Spinal cord (tissue), 10 donors: ENCODE data around the gene ATP11B. TPM values are rescaled to one million over a fixed set of nuclear protein-coding genes. Genes with fewer than 3 reads are reported as not detected.

Experiments
- DNase-seq, 6 donors: peaks; one replicate each; pipeline versions ENCODE4 v3.0.0 to v3.0.0-alpha.2; 2013 to 2015; ENCODE audit warnings: low spot score in 6 of 6, low read depth in 4 of 6
- H3K27ac ChIP-seq: one replicate; pipeline ENCODE4 v1.5.1; 2013; ENCODE audit warnings: low read depth, low read length, control low read depth
- H3K27me3 ChIP-seq: one replicate; pipeline ENCODE4 v1.6.1; 2013; ENCODE audit warnings: low read length; ENCODE audit not compliant: control insufficient read depth, insufficient read depth
- H3K36me3 ChIP-seq: one replicate; pipeline ENCODE4 v1.6.1; 2013; ENCODE audit warnings: low read length; ENCODE audit not compliant: control insufficient read depth, insufficient read depth
- H3K4me1 ChIP-seq: one replicate; pipeline ENCODE4 v1.6.1; 2013; ENCODE audit warnings: low read length; ENCODE audit not compliant: control insufficient read depth, insufficient read depth
- H3K4me3 ChIP-seq: one replicate; pipeline ENCODE4 v1.5.1; 2013; ENCODE audit warnings: low read depth, low read length, control low read depth
- H3K9me3 ChIP-seq: one replicate; pipeline ENCODE4 v1.6.1; 2013; ENCODE audit warnings: low read length; ENCODE audit not compliant: control insufficient read depth, insufficient read depth
- WGBS: methylation state at CpG from one replicate; pipeline ENCODE4 v1.1.5; 2013; ENCODE audit warnings: missing lambda C conversion rate; ENCODE audit not compliant: insufficient coverage; 5-methylcytosine and 5-hydroxymethylcytosine counted together
- polyA plus RNA-seq, 2 donors: library from polyadenylated mRNA; unstranded; fragments of 120-200 nt; gene quantifications; one replicate each; pipeline ENCODE4 v1.2.1, GENCODE V29; 2013; ENCODE audit not compliant: insufficient read length in 2 of 2
- total RNA-seq, 2 donors: library from RNA; depleted of rRNA in 1 of 2; stranded (reverse); fragments of 120-200 nt in 1 of 2; fragments of >200 nt in 1 of 2; gene quantifications; one replicate each; pipeline versions ENCODE4 v1.2.3 to v1.2.4, GENCODE V29; 2013 to 2014
- donor health status: healthy.

Gene ATP11B
- total and polyA plus RNA-seq, 4 donors: 18.3 to 98.8 (median 45.2) TPM

GRCh38 chr3:182936239-182936917 lies 143.1 kb downstream of the ATP11B start:
- H3K36me3 ChIP-seq: no peaks in the 10 kb centered on the region
- WGBS: 93% methylated on average over 2 of the region's 4 CpGs

GRCh38 chr3:182936918-182937285 lies 143.6 kb downstream of the ATP11B start:
- peaks cover 3% of the 10 kb centered on the region for H3K9me3 ChIP-seq
- H3K36me3 ChIP-seq: no peaks in the 10 kb centered on the region
- no peak overlapping the region for H3K27ac ChIP-seq
- H3K4me3 ChIP-seq: no peak overlapping the region
- no peak for DNase-seq
- H3K27me3 ChIP-seq: no peaks in the 10 kb centered on the region
- WGBS: no CpG with 5 or more reads among the region's 1 CpG
- no peaks in the 10 kb centered on the region for H3K4me1 ChIP-seq

More at GRCh38 chr3:182936239-182936917, 143.1 kb downstream of the ATP11B start:
- no peak overlapping the region for H3K4me3 ChIP-seq
- no peak for DNase-seq
- H3K27me3 ChIP-seq: no peaks in the 10 kb centered on the region
- peaks cover 3% of the 10 kb centered on the region for H3K9me3 ChIP-seq
- H3K4me1 ChIP-seq: no peaks in the 10 kb centered on the region
- H3K27ac ChIP-seq: no peak overlapping the region

- Histone ChIP-seq H3K27ac (no peak overlapping the region), H3K4me1 (no peaks in the 10 kb centered on the region), H3K4me3 (no peak overlapping the region), H3K36me3 (no peaks in the 10 kb centered on the region), H3K27me3 (no peaks in the 10 kb centered on the region), H3K9me3 (peaks cover 2% of the 10 kb centered on the region)
- DNase-seq: no peak
- no CpG with 5 or more reads among the region's 3 CpGs for WGBS
Measured at GRCh38 chr3:182937293-182938051, 144.2 kb downstream of the ATP11B start.

- Histone ChIP-seq H3K27ac (no peak overlapping the region), H3K9me3 (no peaks in the 10 kb centered on the region)
- 100% methylated on average over 1 of the region's 4 CpGs for WGBS
Measured at GRCh38 chr3:182940266-182940808, 147.0 kb downstream of the ATP11B start.

GRCh38 chr3:182941719-182942118 lies 148.4 kb downstream of the ATP11B start:
- Histone ChIP-seq H3K9me3 (no peaks in the 10 kb centered on the region), H3K27ac (no peak overlapping the region), H3K4me1 (no peaks in the 10 kb centered on the region), H3K4me3 (no peak overlapping the region), H3K36me3 (peaks cover 7% of the 10 kb centered on the region), H3K27me3 (no peaks in the 10 kb centered on the region)
- no CpG with 5 or more reads among the region's 3 CpGs for WGBS
- no peak for DNase-seq

More at GRCh38 chr3:182940266-182940808, 147.0 kb downstream of the ATP11B start:
- no peak for DNase-seq
- Histone ChIP-seq H3K4me3 (no peak overlapping the region), H3K4me1 (no peaks in the 10 kb centered on the region), H3K27me3 (no peaks in the 10 kb centered on the region), H3K36me3 (peaks cover 1% of the 10 kb centered on the region)

GRCh38 chr3:182947888-182948287 lies 154.6 kb downstream of the ATP11B start:
- Histone ChIP-seq H3K4me1 (no peaks in the 10 kb centered on the region), H3K27me3 (no peaks in the 10 kb centered on the region), H3K9me3 (no peaks in the 10 kb centered on the region), H3K36me3 (peaks cover 16% of the 10 kb centered on the region), H3K4me3 (no peak overlapping the region), H3K27ac (no peak overlapping the region)
- no peak for DNase-seq

- DNase-seq: no peak
- no peaks in the 10 kb centered on the region for H3K27me3 ChIP-seq
- WGBS: no CpG with 5 or more reads among the region's 5 CpGs
- H3K4me1 ChIP-seq: no peaks in the 10 kb centered on the region
- no peak overlapping the region for H3K27ac ChIP-seq
- H3K9me3 ChIP-seq: no peaks in the 10 kb centered on the region
- peaks cover 16% of the 10 kb centered on the region for H3K36me3 ChIP-seq
- H3K4me3 ChIP-seq: no peak overlapping the region
Measured at GRCh38 chr3:182948305-182948704, 155.0 kb downstream of the ATP11B start.

- H3K4me1 ChIP-seq: no peaks in the 10 kb centered on the region
- no peak overlapping the region for H3K27ac ChIP-seq
- H3K36me3 ChIP-seq: peaks cover 16% of the 10 kb centered on the region
- no peaks in the 10 kb centered on the region for H3K9me3 ChIP-seq
- WGBS: 100% methylated on average over 1 of the region's 1 CpG
- H3K27me3 ChIP-seq: no peaks in the 10 kb centered on the region
- DNase-seq: no peak
- no peak overlapping the region for H3K4me3 ChIP-seq
Measured at GRCh38 chr3:182949688-182950087, 156.4 kb downstream of the ATP11B start.

GRCh38 chr3:182954553-182955235 lies 161.4 kb downstream of the ATP11B start:
- no peak for DNase-seq
- 79% methylated on average over 3 of the region's 9 CpGs for WGBS
- Histone ChIP-seq H3K9me3 (no peaks in the 10 kb centered on the region), H3K36me3 (peaks cover 7% of the 10 kb centered on the region), H3K27ac (no peak overlapping the region), H3K4me1 (peaks cover 2% of the 10 kb centered on the region), H3K27me3 (no peaks in the 10 kb centered on the region), H3K4me3 (no peak overlapping the region)
